ENCODE measurements around the gene CSN2.

GRCh38 chr4:69974631-69975030 lies 9.1 kb upstream of the CSN2 start:
- TF ChIP-seq POLR2AphosphoS5 (IDR thresholded peaks at IDR 0.05), result no peak
- no peak for TF ChIP-seq CTCF (IDR thresholded peaks at IDR 0.05; ENCODE audit: poor library complexity, severe bottlenecking)
- TF ChIP-seq EZH2 (IDR thresholded peaks at IDR 0.05; ENCODE audit: borderline replicate concordance, insufficient read depth, low read length, poor library complexity, severe bottlenecking), result no peak
- TF ChIP-seq RAD21 (conservative IDR thresholded peaks at IDR 0.05), result no peak
- TF ChIP-seq SMC3 (conservative IDR thresholded peaks at IDR 0.05; ENCODE audit: poor library complexity), result no peak
- no peak for TF ChIP-seq REST (IDR thresholded peaks at IDR 0.05; ENCODE audit: borderline replicate concordance)
- no peak for TF ChIP-seq EP300 (conservative IDR thresholded peaks at IDR 0.05; ENCODE audit: poor library complexity, severe bottlenecking)
- no peak for TF ChIP-seq MXI1 (conservative IDR thresholded peaks at IDR 0.05; ENCODE audit: poor library complexity, severe bottlenecking)
